NK-92 (cell line): ENCODE data around the gene C2orf78.

Source experiments
- DNase-seq: peaks from one replicate; lab custom pipeline; 2025; ENCODE audit not compliant: unreplicated experiment; lab: John Stamatoyannopoulos, UW

C2orf78 gene

DNA sequence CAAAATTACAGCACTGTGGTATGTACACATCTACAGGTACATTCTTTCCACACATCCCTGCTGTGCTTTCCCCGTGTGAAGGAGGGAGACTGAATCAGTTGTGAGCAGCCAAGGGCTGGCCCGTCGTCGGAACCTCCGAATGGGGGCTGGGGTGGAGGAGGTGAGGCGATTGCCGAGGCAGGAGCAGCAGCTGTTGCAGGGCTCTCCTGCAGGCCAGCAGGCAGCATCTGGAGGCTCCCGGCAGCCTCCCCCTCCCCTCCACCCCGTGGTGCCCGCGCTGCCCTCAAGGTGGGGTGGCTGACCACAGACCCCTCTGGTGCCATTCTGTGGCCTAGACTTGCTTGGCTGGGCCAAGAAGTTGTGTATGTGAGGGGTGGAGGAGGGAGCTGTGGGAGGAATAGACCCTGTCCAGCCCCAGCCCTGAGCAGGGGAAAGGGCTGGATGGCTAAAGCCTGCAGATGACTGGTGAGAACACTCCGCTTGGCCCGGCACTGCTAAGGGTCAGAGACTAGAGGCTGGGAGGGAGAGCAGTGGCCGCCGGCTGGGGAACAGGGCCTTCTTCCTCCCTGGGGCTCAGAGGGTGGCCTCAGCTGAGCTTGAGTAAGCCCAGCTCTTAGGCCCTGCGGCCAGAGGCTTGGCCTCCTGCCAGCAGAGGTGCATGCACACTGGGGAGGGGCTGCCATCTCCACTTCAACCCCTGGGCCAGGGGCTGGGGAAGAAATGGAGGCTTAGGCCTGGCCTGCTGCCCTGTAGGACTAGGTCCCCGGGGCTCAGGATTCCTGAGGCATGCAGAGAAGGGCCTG lies 52.4 kb downstream of the C2orf78 start:
- DNase-seq, result no peak

DNA sequence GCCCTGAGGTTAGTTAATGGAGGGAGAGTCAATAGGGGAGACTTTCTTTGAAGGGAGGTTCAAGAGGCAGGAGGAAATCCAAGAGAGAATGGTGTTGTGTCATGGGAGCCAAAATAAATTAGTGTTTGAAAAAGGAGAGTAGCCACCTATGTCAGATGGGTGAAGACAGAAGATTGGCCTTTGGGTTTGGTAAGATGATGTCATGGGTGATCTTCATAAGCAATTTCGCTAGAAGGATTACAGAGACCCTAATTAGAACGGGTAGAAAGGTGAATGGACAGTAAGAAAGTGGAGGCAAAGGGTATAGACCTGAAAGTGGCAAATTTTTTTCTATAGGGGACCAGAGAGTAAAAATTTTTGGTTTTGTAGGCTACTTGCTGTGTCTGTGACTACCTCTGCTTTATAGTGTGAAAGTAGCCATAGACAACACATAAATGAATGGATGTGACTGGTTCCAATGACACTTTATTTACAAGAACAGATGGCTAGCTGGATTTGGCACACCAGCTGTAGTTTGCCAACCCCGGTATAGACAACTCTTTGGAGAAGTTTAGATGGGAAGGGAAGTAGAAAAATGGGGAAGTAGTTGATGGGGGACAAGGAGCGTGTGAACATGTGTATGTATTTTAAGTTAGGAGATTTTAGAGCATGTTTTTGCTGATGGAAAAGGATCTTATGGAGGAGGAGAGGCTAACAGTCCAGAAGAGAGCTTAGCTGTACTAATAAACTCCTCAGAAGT lies 54.0 kb downstream of the C2orf78 start:
- DNase-seq, result no peak

DNA sequence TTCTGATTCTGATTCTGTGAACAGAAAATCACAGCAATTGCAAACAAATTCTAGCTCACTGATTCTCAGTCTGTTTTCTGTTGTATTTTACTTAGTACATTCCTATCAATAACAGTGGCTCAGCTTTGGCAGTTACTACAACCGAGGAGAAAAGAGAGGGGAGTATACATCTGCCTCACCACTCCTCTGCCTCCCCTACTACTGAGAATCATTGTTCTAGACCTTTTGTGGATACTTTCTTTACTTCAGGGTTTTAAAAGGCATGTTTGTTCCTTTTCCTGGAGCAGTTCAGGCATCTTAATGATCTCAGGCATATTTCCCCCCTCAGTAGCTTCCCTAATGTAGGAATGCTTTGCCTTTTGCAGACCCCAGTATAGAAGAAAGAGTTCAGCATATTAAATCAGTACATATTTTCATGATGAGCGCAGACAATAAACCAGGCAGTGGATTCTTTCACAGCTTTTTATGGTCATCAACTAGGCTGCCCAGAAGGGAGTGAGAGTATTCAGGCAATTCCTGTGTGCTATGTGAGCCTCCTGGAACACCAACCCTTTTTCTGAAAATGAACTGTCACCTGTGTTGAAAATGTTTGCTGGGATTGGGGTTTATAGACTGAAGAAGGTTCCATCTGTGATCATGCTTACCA lies 55.0 kb downstream of the C2orf78 start:
- no peak for DNase-seq

DNA sequence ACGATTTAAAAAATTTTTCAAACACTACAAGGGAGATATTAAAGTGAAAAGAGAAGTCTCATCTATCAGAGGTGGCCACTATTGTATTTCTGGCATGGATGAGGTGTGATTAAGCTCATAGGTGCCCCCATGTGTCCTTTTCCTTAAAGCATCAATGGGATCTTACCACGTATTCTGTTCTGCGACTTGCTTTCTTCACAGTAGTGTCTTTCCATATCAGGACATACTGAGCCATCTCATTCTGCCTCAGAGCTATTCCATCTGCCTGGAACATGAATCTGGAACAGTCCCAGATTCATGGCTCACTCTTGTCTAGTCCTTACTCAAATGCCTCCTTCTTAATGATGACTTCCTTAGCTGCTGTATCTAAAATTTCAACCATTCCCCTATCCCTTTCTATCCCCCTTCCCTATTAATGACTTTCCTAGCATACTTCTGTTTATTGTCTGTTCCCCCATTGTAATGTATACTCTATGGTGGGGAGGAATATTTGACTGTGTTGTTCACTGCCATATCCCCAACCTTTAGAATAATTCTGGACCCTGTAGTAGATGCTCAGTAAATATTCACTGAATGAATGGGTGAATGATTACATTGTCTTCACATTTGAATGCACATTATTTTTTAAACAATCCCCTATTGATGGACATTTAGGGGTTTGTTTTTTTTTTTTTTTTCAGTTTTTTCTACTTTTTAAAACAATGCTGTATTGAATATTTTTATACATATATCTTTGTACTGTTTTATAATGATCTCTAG lies 55.8 kb downstream of the C2orf78 start:
- no peak for DNase-seq

DNA sequence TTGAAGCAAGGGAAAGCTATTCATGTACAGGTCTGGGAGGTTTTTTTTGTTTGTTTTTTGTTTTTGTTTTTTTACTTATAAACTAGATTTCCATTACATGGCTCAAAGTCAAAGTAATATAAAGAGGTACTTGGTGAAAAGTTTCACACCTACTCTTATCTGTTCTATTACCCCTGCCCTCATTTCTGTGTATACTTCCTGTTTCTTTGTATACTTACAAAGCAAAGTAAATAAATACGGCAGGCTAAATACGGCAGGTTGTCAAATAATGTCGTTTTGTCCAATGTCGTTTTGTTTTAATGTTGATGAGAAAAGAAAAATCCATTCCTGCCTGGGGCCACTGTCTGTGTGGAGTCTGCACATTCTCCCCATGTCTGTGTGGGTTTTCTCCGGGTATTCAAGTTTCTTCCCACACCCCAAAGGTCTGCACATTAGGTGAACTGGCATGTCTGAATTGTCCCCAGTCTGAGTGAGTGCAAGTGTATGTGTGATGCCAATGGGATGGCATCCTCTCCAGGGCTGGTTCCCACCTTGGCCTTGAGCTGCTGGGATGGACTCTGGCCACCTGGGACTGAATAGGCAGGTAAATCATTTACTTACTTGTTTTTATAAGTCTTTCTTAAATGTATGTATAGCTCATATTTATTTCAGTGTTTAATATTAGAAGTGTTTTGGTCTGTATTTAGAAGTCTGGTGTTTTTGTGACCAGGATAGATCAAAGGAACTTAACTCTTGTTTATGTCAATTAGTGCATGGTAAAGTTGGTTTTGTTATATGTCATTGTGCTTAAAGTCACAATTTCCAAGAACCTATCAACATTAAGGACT lies 58.1 kb downstream of the C2orf78 start:
- DNase-seq, result no peak

DNA sequence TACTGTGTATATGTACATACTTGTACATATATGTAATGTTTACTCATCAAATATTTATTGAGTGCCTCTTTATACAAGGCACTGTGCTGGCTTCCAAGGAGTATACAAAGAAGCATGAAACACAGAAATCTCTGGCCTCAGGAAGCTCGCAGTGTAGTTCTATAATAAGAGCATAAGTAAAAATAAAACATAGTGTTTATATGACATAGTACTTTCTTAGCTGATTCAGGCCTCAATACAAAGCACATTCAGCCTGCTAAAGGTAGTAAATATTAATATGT lies 58.7 kb downstream of the C2orf78 start:
- no peak for DNase-seq

DNA sequence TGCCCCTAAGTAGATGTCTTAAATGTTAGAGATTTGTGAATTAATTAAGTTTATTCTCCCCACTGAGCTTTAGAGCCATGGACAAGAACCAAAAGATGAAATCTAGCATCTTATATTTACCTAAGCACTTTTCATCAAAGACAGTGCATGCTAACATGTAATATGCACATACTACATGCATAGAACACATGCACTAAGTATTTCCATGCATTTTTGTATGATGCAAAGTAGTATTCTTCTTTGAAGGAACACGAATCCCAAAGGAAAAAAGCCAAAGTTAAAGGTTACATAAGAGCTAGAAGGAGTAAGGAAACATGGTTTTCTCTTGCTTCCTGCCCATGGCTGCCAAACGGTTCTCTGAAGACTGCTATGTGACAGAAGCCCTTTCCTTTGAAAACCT lies 60.1 kb downstream of the C2orf78 start:
- no peak for DNase-seq

DNA sequence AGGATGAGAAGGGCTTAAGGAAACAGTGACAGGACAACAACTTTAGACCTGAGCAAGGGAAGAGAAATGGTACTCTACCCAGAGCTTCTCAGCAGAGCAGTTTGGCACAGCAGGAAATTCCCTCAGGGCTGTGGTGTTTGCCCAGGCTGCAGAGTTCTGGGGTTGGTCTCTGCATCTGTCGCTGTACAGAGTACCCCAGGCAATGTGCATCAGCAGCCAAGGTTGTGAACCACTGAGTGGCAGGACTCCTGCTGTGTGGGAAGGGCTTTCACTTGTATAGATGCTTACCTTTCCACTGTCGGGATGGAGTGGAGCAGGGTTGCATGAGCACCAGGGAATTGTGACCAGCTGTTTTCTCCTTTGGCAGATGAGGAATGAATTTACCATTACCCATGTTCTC lies 66.0 kb downstream of the C2orf78 start:
- no peak for DNase-seq

DNA sequence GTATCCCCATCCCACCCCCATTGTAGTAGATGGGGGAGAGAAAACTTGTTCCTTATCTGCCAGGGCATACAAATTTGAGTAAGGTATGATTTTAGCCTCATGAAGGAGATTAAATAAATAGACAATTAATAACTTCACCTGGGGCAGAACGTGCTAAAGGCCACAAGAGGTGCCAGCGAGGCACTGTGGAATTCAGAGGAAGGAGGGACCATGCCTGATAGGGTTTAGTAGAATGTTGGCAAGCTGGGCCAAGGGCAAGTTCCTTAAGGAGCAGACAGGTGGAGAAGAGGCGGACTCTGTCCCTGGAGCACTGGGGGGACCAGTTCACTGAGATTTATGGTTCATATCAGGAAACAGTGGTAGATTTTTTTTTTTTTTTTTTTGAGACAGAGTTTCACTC lies 67.3 kb downstream of the C2orf78 start:
- no peak for DNase-seq

DNA sequence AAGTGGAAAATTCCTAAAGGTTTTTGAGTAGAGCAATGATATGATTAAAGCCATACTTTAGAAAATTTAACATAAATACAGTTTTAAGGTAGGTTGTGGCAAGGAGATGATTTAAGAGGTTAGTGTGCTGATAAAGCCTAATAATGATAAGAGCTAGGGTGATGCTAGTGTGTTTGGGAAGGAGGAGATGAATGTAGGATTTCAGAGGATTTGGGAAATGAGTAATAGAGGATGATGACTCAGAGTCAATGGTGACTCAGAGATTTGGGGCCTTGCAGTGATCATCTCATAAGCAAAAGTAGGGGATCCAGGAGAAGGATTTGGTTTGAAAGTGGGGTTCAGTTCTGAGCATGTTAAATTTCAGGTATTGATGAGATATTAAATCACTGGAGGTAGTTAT lies 68.0 kb downstream of the C2orf78 start:
- no peak for DNase-seq

DNA sequence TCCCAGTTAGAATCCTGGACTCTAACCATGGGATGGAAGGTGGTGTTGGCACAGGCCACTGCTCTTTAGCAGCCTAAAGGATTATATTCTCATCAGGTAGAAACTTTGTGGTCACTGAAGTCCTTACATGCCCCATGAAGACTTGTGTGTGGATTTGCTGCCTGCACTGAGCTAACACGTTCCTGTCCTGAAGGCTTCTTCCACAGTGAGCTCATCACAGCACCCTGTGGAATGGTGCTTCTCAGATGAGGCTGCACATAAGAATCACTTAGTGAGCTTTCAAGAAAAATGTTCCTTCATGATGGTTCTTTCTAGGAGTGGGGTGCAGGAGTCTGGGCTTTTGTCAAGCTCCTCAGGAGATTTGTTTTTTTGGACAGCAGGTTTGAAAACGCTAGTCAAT lies 71.5 kb downstream of the C2orf78 start:
- DNase-seq, result no peak

DNA sequence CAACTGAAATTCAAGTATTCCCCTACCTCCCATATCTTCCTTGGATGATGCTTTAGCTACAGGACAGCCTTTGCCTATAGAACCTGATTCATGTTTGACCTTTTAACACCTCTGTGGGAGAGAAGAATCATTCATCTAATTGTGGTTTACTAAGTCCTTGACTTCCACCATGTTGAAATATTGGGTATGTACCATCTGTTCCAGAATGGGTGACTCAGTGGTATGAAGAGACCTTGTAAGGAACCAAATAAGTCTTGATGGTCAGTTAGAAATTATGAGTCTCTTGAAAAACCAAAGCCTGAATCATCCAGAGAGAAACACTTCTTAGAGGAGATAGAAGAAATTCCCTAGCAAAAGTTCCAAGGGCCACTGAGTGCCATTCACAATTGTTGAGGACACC lies 72.2 kb downstream of the C2orf78 start:
- DNase-seq, result no peak

DNA sequence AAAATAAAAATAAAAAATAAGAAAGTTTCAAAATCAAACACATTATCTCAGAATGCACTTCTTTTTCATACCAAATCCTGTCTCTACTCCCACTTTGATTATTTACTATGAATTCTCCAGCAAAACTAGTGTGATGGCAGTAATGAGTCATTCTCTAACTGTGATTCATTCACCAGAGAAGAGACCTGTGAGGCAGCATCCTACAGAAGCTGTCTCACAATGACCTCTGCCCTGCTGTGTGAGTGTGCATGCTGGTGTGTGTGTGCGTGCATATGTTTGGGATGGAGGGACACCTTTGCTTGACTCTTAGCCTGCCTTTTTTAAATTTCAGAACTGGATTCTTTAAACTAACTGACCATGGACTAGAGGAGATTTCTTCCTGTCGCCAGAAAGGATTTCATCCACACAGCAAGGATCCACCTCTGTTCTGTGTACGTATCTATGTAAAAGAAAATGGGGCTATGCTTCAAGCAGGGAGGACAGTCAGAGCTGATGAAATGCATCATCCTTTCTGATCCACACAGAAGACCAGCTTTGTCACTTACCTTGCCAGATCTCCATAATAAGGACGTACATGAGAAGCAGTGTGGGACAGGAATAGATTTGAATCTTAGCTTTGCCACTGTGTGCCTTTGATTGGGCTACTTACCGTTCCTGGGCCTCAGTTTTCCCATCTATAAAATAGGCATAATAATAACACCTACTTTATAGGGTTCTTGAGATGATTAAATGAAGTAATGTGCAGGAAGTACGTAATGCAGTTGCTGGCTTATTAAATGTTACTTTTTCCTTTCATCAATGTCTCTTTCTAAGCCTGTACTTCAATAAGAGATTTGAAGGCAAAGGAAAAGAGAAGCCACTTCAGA lies 76.0 kb downstream of the C2orf78 start:
- DNase-seq, result no peak

DNA sequence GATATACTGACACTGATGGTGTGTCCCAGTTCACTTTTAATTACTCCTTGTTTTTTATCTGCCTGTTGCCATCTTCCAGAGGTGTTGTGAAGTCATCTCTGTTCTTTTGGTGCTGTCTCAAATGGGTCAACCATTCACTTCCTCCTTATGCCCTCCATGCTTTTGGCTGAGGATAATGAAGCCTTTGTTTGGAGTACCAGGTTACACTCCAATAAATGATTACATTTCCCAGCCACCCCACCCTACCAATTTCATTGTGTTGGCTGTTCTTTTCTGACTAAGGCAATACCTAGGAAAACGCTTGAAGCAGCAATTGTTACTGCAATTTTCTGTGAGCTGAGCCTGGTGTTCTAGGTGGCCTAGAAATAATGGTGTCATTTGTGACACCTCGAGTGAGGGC lies 79.0 kb downstream of the C2orf78 start:
- no peak for DNase-seq
